GM21367 (cell line): ENCODE data around the gene CYP4X1.
"Not testable (repeated sequence)": the region's sequence is repeated elsewhere in the genome, so short reads cannot be mapped to it uniquely, and the experiment has no call there.

Experiments
- ATAC-seq: cut with Tn5 transposase; IDR thresholded peaks from one replicate; pipeline ENCODE4 v1.9.1; 2021; ENCODE audit not compliant: unreplicated experiment

CYP4X1 gene

DNA sequence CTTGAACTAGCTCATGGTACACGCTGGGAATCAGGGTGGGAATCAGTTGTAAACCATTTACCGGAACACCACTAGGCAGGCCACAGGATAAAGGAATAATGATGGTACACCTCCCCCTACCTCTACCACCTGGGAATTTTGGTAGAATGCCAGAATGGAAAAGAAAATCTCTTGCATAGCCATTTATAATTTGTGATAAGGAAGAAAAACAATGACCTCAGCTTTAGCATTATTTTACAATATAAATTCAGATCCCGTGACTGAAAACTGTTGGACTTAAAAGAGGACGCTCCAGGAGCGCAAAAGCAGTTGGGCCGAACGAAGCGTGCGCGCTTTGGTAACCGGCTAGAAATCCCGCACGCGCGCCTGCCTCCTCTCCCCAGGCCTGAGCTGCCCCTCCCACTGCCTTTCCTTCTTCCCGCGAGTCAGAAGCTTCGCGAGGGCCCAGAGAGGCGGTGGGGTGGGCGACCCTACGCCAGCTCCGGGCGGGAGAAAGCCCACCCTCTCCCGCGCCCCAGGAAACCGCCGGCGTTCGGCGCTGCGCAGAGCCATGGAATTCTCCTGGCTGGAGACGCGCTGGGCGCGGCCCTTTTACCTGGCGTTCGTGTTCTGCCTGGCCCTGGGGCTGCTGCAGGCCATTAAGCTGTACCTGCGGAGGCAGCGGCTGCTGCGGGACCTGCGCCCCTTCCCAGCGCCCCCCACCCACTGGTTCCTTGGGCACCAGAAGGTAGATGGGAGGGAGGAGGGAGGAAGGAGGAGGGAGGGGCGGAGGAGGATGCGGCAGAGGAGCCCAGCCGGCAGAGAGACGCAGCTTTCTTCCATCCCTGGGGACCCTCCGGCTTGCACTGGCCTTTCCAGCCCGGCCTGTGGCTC, at the start of gene CYP4X1:
Gene CYP4X1 (plus strand): TSS at position 402 of the 873 bp plus-strand sequence. CDS start 149 bp downstream, at position 551.
- no peak for ATAC-seq

GRCh38 chr1:46983166-46983829, 40.2 kb upstream of the CYP4X1 start:
- no peak for ATAC-seq

GRCh38 chr1:46983830-46984586, 39.5 kb upstream of the CYP4X1 start:
- ATAC-seq, result no peak

- ATAC-seq, result not testable (repeated sequence)
These were observed 32.9 kb upstream of the CYP4X1 start for GRCh38 chr1:46990541-46990940.

DNA sequence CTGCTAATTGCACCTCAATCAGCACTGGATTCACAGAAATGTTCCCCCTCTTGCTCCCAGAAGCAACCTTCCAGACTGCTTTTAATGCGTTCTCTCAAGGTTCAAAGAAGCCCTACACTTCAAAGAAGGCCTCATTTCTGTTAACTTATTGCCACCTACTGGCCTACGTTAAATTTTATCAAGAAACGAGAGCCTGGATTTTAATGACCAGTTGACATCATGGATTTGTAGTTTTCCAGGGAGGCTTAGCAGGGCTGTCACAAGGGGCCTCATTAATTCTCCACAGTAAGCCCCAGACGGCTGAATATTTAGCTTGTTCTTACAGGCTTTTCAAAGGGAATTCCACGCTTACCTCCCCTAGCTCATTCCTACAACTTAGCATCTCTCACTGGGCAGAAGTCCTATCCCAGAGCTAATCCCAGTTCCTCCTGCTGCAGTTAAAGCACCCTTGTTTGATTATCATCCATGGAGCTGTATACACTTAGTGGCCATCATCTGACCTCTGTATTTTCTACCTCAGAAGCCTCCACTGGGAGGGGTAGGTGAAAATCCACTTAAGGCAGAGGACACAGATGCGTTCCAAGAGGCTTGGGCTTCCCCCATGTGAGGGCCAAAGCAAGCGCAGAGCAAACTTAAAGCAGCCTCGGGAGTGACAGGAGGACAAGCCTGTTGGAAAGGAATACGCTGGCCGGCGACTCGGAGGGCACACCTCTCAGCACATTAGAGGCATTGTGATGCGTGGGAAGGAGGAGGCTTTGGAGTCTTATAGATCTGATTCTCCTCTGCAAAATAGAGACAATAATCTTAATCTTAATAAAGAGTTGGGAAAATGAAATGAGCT, 32.2 kb upstream of the CYP4X1 start:
- no peak for ATAC-seq

DNA sequence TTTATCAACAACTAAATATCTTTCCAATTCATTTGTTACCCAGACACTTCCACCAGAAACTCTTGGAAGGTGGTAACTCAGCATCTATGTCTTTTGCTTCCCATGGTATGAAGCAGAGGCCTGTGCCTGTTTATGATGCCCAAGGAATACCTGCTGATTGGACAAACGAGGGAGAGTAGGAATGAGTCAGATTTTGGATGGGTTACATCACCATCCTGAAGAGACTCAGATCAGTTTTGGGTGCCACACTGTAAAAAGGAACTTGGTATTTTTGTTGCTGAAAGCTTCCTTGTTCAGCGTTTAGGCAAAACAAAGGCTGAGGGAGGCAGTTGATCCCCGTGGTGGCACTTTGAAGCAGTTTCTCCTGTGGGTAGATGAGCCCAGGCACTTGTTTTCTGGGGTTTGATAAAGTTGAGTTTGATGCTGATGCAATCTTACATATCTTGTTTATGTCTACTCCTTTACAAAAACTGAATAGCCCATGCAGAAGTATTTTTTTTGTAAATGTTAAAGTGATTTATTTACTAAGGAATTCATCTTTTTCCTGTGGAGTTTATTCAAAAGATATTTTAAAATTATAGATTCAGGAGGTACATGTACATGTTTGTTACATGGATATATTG, 26.7 kb upstream of the CYP4X1 start:
- no peak for ATAC-seq

DNA sequence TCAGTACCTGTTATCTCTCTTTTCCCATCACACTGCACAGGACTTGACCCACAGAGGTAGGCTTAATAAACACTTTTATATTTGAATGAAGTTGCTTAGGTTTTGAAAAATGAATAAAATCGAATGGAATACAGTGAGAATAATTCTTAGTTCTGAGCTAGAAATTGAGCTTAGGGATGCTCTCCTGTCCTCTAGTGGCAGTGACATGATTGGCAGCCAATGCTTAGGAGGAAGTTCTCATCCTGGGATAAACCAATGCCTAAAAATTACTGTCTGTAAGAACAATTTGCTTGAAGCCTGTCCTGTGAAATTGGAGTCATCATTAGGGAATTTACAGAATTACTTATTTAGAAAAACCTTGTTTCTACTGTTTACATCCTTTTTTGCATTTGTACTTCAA, 21.3 kb upstream of the CYP4X1 start:
- no peak for ATAC-seq

- no peak for ATAC-seq
These were observed 19.5 kb upstream of the CYP4X1 start for GRCh38 chr1:47003896-47004403.

GRCh38 chr1:47006437-47006836, 17.0 kb upstream of the CYP4X1 start:
- ATAC-seq, result not testable (repeated sequence)

DNA sequence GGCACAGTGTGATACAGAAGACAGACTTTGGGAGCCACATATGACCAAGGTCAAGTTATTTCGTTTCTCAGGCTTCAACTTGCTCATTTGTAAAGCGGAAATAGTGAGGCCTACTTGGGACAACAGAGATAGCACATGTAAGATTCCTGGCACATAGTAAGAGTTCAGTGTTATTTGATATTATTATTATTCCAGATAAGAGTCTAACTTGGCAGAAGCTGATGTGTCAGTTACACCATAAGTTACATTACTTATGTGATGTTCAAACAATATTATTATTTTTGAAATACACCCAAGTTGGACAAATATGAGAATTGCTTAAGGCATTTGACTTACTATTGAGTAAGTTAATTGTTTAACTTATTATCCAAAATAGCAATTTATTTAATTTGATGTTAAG, 10.2 kb upstream of the CYP4X1 start:
- no peak for ATAC-seq

DNA sequence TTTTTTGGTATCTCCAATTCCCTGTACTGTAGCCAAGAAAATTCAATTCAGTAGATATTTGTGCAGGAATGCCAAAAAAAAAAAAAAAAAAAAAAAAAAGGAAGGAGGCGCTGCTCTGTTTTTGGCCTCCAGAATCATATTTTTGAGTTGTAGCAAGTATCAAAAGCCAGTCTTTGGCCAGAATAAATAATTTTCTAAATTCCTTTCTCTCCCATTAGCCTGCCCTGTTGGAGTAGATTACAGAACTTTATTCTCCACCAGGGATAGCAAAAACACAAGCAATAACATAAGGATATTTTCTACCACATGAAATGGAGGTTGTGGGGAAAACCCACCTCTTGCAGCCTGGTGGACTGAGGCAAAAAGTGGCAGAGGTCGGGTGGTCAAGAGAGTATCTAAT, 2.4 kb upstream of the CYP4X1 start:
- no peak for ATAC-seq

- ATAC-seq, result no peak
These were observed 802 bp downstream of the CYP4X1 start for GRCh38 chr1:47024141-47024801.

DNA sequence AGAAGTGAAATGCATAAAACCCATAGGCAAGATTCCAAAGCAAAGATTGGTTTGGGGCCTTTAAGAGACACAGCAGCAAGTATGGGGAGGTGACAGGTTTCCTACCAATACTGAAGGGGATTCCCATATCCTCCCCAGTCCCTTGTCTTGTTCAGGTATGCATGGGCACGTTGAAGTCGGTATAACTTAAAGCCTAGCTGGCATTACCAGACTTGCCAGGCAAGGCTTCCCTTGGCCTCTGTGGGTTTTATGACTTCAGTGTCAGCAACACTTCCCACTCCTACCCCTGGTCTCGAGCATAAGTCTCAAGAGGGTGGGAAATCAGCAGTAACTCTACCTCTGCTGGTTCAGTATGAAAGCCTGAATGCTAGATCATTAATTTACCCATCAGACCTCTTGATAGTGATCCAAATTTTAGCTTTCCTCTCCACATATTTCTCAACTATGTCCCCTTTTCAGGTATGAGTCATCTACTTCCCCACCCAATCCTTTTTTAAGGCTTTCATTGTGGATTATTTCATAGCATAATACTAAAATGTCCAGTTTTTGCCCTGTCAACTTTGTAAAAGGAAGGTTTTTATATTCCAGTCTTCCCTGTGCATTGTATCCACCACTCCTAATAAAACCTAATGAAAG, 6.8 kb downstream of the CYP4X1 start:
- no peak for ATAC-seq

GRCh38 chr1:47031059-47031458, 7.6 kb downstream of the CYP4X1 start:
- no peak for ATAC-seq

DNA sequence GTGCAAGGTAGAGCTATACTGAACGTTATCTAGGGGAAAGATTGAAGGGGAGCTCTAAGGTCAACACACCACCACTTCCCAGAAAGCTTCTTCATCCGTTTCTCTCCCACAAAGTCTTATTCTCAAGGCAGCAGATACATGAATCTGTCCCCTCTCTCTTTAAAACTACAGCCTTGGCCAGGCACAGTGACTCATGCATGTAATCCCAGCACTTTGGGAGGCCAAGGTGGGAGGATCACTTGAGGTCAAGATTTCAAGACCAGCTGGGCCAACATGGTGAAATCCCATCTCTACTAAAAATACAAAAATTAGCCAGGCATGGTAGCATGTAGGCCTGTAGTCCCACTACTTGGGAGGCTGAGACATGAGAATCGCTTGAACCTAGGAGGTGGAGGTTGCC, 8.1 kb downstream of the CYP4X1 start:
- no peak for ATAC-seq

GRCh38 chr1:47036764-47037163, 13.3 kb downstream of the CYP4X1 start:
- no peak for ATAC-seq

GRCh38 chr1:47059376-47059775, 35.9 kb downstream of the CYP4X1 start:
- no peak for ATAC-seq

DNA sequence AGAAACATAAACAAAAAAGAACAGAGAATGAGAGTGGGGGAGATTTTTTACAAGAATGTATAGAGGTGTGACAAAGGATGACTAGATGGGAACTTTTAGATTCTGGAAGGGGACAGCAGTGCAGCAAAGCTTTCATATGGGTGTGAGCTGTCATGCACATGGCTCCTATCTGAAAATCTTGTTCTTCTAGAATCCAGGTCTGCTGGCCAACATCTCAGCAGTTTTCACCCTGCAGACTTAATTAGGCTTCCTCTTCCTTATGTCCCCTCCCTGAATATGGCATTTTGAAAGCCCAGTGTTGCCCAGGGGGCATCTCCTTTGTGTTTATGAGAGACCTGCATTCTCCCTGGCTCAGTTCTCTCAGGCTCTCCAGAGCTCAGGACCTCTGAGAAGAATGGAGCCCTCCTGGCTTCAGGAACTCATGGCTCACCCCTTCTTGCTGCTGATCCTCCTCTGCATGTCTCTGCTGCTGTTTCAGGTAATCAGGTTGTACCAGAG, 43.7 kb downstream of the CYP4X1 start, which contains the start of gene CYP4Z1:
Gene CYP4Z1 (plus strand): TSS at position 135 of the 498 bp plus-strand sequence. CDS start 260 bp downstream, at position 395.
- ATAC-seq, result no peak

GRCh38 chr1:47069080-47069479, 45.6 kb downstream of the CYP4X1 start:
- not testable (repeated sequence) for ATAC-seq
